Parathyroid adenoma (tissue), 2 donors: ENCODE data around the gene DCLK1.

ENCODE experiments used
- H2AFZ ChIP-seq: fragments of 300-600 bp; sonication (generic); one replicate; pipeline ENCODE4 v1.7.0; 2017; ENCODE audit warnings: antibody characterized with exemption, mild to moderate bottlenecking
- H3K27ac ChIP-seq: fragments of 300-600 bp; sonication (generic); one replicate; pipeline ENCODE4 v1.7.0; 2017
- H3K27me3 ChIP-seq: fragments of 300-600 bp; sonication (generic); one replicate; pipeline ENCODE4 v1.7.0; 2017; ENCODE audit warnings: low read length; ENCODE audit not compliant: control insufficient read depth, insufficient read depth
- H3K36me3 ChIP-seq: fragments of 300-600 bp; sonication (generic); one replicate; pipeline ENCODE4 v1.7.0; 2017; ENCODE audit warnings: low read length; ENCODE audit not compliant: control insufficient read depth, insufficient read depth
- H3K4me1 ChIP-seq: fragments of 300-600 bp; sonication (generic); one replicate; pipeline ENCODE4 v1.7.0; 2017; ENCODE audit warnings: control low read depth
- H3K4me2 ChIP-seq: fragments of 300-600 bp; sonication (generic); one replicate; pipeline ENCODE4 v1.7.0; 2017; ENCODE audit warnings: low read length
- H3K4me3 ChIP-seq: fragments of 300-600 bp; sonication (generic); one replicate; pipeline ENCODE4 v1.7.0; 2017; ENCODE audit warnings: low read depth, low read length
- H3K79me2 ChIP-seq: fragments of 300-600 bp; sonication (generic); one replicate; pipeline ENCODE4 v1.7.0; 2017; ENCODE audit warnings: control low read depth
- H3K9ac ChIP-seq: fragments of 300-600 bp; sonication (generic); one replicate; pipeline ENCODE4 v1.7.0; 2017; ENCODE audit warnings: mild to moderate bottlenecking
- H3K9me3 ChIP-seq: fragments of 300-600 bp; sonication (generic); one replicate; pipeline ENCODE4 v1.7.0; 2017; ENCODE audit warnings: low read length; ENCODE audit not compliant: control insufficient read depth
- TF ChIP-seq, protein P1 (sequence below): fragments of 300-600 bp; sonication (generic); IDR thresholded peaks from one replicate; pipeline ENCODE4 v1.7.0; 2017; ENCODE audit warnings: antibody characterized with exemption, mild to moderate bottlenecking
- donor health status: primary hyperparathyroidism.

The DCLK1 gene

GRCh38 chr13:36166046-36166445 lies 34.9 kb upstream of the DCLK1 start:
- no peaks in the 10 kb centered on the region for H3K36me3 ChIP-seq
- no peaks in the 10 kb centered on the region for H3K79me2 ChIP-seq
- H3K9ac ChIP-seq = no peak overlapping the region
- H3K4me1 ChIP-seq = peaks cover 3% of the 10 kb centered on the region
- H2AFZ ChIP-seq = no peak overlapping the region
- H3K4me2 ChIP-seq = no peak overlapping the region
- TF ChIP-seq, protein P1, sequence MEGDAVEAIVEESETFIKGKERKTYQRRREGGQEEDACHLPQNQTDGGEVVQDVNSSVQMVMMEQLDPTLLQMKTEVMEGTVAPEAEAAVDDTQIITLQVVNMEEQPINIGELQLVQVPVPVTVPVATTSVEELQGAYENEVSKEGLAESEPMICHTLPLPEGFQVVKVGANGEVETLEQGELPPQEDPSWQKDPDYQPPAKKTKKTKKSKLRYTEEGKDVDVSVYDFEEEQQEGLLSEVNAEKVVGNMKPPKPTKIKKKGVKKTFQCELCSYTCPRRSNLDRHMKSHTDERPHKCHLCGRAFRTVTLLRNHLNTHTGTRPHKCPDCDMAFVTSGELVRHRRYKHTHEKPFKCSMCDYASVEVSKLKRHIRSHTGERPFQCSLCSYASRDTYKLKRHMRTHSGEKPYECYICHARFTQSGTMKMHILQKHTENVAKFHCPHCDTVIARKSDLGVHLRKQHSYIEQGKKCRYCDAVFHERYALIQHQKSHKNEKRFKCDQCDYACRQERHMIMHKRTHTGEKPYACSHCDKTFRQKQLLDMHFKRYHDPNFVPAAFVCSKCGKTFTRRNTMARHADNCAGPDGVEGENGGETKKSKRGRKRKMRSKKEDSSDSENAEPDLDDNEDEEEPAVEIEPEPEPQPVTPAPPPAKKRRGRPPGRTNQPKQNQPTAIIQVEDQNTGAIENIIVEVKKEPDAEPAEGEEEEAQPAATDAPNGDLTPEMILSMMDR = no peak
- no peak overlapping the region for H3K27ac ChIP-seq
- no peaks in the 10 kb centered on the region for H3K27me3 ChIP-seq
- no peak overlapping the region for H3K4me3 ChIP-seq
- no peaks in the 10 kb centered on the region for H3K9me3 ChIP-seq

DNA sequence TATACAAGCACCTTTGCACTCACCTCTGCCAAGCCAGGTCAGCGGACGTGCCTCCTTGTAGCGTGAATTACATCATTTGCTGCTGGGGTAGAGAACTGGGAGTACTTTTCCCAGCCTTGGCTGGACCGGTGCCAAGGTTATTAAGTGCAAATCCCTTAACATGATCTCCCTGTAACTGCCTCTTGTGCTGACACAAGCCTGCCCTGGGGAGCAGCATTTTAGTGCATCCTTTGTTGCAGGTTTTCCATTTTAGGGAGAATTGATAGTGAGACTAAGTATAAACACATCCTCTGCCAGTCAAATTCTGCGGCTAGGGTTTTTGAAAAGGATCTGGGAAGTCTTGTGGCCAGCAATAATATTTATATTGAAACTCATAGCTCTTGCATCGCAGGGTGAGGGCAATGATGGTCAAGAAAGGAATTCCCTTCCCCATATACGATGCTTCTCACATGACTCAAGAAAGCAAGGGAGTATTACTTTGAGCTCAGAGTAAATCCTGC lies 32.7 kb upstream of the DCLK1 start:
- H3K9ac ChIP-seq = no peak overlapping the region
- TF ChIP-seq, protein P1 = no peak
- peak overlapping the region; percentile 19 for H3K27ac ChIP-seq
- H3K27me3 ChIP-seq = no peaks in the 10 kb centered on the region
- H3K79me2 ChIP-seq = no peaks in the 10 kb centered on the region
- H3K4me1 ChIP-seq = peaks cover 3% of the 10 kb centered on the region
- H3K4me3 ChIP-seq = no peak overlapping the region
- H2AFZ ChIP-seq = no peak overlapping the region
- no peak overlapping the region for H3K4me2 ChIP-seq
- H3K9me3 ChIP-seq = no peaks in the 10 kb centered on the region
- H3K36me3 ChIP-seq = no peaks in the 10 kb centered on the region

GRCh38 chr13:36163286-36163685 lies 32.1 kb upstream of the DCLK1 start:
- Histone ChIP-seq H3K27ac (peak overlapping the region; percentile 36), H3K9me3 (no peaks in the 10 kb centered on the region), H3K4me3 (no peak overlapping the region), H2AFZ (peak overlapping the region; percentile 22), H3K9ac (no peak overlapping the region), H3K79me2 (no peaks in the 10 kb centered on the region), H3K4me2 (no peak overlapping the region), H3K36me3 (no peaks in the 10 kb centered on the region), H3K4me1 (peaks cover 3% of the 10 kb centered on the region), H3K27me3 (no peaks in the 10 kb centered on the region)
- TF ChIP-seq, protein P1 = no peak

GRCh38 chr13:36160297-36160696 lies 29.1 kb upstream of the DCLK1 start:
- Histone ChIP-seq H3K4me2 (no peak overlapping the region), H3K27ac (no peak overlapping the region), H3K27me3 (no peaks in the 10 kb centered on the region), H3K4me3 (no peak overlapping the region), H3K4me1 (peaks cover 3% of the 10 kb centered on the region), H3K79me2 (no peaks in the 10 kb centered on the region), H3K9me3 (no peaks in the 10 kb centered on the region), H3K9ac (no peak overlapping the region), H3K36me3 (no peaks in the 10 kb centered on the region), H2AFZ (no peak overlapping the region)
- TF ChIP-seq, protein P1 = no peak

DNA sequence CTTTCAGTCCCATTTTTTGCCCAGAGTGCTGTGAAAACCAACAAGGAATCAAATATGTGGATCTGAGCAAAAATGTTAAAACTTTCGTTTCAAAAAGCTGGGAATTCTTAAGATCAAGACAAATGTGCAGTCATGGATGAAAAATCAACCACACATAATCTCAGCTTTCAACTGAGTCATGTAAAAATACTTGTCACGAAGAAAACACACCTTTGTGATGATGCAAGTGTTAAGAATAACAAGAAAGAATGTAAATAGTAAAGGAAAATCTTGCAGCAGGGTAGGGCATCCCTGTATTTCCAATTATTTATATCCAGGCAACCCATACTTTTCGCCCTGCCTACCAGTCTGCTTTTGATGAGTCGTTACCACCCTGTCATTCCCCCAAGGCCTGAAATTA lies 27.4 kb upstream of the DCLK1 start:
- Histone ChIP-seq H3K4me2 (no peak overlapping the region), H3K9me3 (no peaks in the 10 kb centered on the region), H3K4me1 (peaks cover 3% of the 10 kb centered on the region), H3K4me3 (no peak overlapping the region), H3K9ac (no peak overlapping the region), H3K27ac (no peak overlapping the region), H3K36me3 (no peaks in the 10 kb centered on the region), H3K79me2 (no peaks in the 10 kb centered on the region), H2AFZ (no peak overlapping the region), H3K27me3 (no peaks in the 10 kb centered on the region)
- TF ChIP-seq, protein P1 = no peak
